ENCODE measurements around the gene RNF130.

GRCh38 chr5:180118391-180118791 is 46.8 kb upstream of the RNF130 start:
- TF ChIP-seq EZH2 (IDR thresholded peaks at IDR 0.05) (no peak), EZH2phosphoT487 (IDR thresholded peaks at IDR 0.05) (no peak)
